Stimulated activated memory B cell treated with anti-CD40 and anti-IgM and Interleukin-4, amounts not matched to agents 10 μg/mL and 1 μg/mL and 100 μg/mL, for 72 hours (primary cell): Measurements from ENCODE around the gene PEA15.

ENCODE experiments used
- ATAC-seq: fragments of 150-1000 bp; cut with Tn5 transposase; 2 replicates; pipeline ENCODE4 v1.10.0; 2021
- H3K27ac Mint-ChIP-seq: one replicate; pipeline ENCODE4 v1.8.0; 2022; ENCODE audit warnings: mild to moderate bottlenecking, mixed read lengths
- H3K27me3 Mint-ChIP-seq: one replicate; pipeline ENCODE4 v1.8.0; 2022; ENCODE audit warnings: mixed read lengths
- H3K36me3 Mint-ChIP-seq: one replicate; pipeline ENCODE4 v1.8.0; 2022; ENCODE audit warnings: mixed read lengths
- H3K4me1 Mint-ChIP-seq: one replicate; pipeline ENCODE4 v1.8.0; 2022; ENCODE audit warnings: mixed read lengths
- H3K4me3 Mint-ChIP-seq: one replicate; pipeline ENCODE4 v1.8.0; 2022; ENCODE audit warnings: mild to moderate bottlenecking, moderate library complexity, mixed read lengths
- H3K9me3 Mint-ChIP-seq: one replicate; pipeline ENCODE4 v1.8.0; 2022; ENCODE audit warnings: mixed read lengths

Gene PEA15

GRCh38 chr1:160236806-160237205, 31.6 kb downstream of the PEA15 start:
- Mint-ChIP-seq H3K36me3 (peaks cover 50% of the 10 kb centered on the region), H3K9me3 (no peaks in the 10 kb centered on the region), H3K27ac (peak overlapping the region; percentile 49), H3K4me3 (no peak overlapping the region), H3K4me1 (peaks cover 31% of the 10 kb centered on the region), H3K27me3 (no peaks in the 10 kb centered on the region)
- peak; percentile 81 for ATAC-seq

- Mint-ChIP-seq H3K4me1 (peaks cover 31% of the 10 kb centered on the region), H3K27ac (peak overlapping the region; percentile 49), H3K27me3 (no peaks in the 10 kb centered on the region), H3K4me3 (no peak overlapping the region), H3K9me3 (no peaks in the 10 kb centered on the region), H3K36me3 (peaks cover 51% of the 10 kb centered on the region)
- ATAC-seq: no peak
These were observed 32.4 kb downstream of the PEA15 start for GRCh38 chr1:160237558-160237957.

GRCh38 chr1:160238408-160238807, 33.2 kb downstream of the PEA15 start:
- Mint-ChIP-seq H3K27ac (peak overlapping the region; percentile 44), H3K4me3 (no peak overlapping the region), H3K36me3 (peaks cover 52% of the 10 kb centered on the region), H3K9me3 (no peaks in the 10 kb centered on the region), H3K27me3 (no peaks in the 10 kb centered on the region), H3K4me1 (peaks cover 31% of the 10 kb centered on the region)
- no peak for ATAC-seq

DNA sequence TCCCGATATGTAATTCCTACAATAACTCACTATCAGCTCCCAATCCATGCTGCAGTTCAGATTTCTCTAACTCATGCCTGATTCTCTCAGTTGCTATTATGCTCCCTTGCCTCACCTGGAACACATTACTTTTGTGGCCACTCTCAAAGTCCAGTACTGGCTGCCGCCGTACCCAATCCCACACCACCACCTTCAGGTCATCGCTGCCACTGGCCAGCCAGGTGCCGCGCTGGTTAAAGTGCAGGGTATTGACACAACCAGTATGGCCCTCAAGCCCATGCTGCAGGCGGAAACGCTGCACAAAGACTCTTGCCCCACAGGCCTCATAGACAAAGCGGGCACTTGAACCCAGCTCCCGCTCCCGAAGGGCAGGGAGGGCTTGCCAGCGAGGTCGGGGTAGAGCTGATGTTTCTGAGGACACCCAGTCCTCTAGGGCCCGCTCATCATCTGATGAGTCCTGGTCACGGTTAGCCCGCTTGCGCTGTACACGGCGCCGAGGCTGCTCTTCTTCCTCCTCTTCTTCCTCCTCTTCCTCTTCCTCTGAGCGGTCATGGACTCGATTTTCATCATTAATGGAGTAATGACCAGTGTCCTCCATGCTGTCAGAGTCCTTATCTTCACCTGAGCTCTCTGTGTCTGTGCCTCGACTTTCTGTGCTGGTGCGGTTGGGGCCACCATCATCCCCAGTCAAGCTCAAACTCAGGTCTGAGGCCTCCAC, 34.6 kb downstream of the PEA15 start:
- H3K4me3 Mint-ChIP-seq: no peak overlapping the region
- H3K36me3 Mint-ChIP-seq: peaks cover 50% of the 10 kb centered on the region
- H3K27me3 Mint-ChIP-seq: no peaks in the 10 kb centered on the region
- ATAC-seq: no peak
- no peaks in the 10 kb centered on the region for H3K9me3 Mint-ChIP-seq
- peaks cover 32% of the 10 kb centered on the region for H3K4me1 Mint-ChIP-seq
- H3K27ac Mint-ChIP-seq: no peak overlapping the region

- Mint-ChIP-seq H3K27me3 (no peaks in the 10 kb centered on the region), H3K27ac (peak overlapping the region; percentile 10), H3K9me3 (no peaks in the 10 kb centered on the region), H3K4me3 (no peak overlapping the region), H3K4me1 (peaks cover 21% of the 10 kb centered on the region), H3K36me3 (peaks cover 35% of the 10 kb centered on the region)
- ATAC-seq: no peak
These were observed 38.6 kb downstream of the PEA15 start for GRCh38 chr1:160243767-160244166.

DNA sequence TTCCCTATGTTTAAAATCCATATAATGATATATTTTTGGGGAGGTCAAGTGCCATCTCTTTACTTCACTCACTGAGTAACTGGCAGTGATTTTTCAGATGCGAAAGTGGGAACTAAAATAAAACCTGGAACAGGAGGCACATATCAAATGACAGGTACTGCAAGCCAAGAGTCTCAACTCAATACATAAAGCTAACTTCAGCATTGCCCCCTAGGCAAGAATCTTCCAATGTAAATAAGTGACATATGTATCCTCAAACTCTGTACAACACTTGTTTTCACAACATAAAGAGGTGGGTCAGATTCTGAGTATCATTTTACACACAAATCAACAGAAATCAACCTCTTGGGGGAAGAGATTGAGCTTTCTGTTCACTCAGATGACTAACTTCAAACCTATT, 39.0 kb downstream of the PEA15 start:
- Mint-ChIP-seq H3K36me3 (peaks cover 31% of the 10 kb centered on the region), H3K27me3 (no peaks in the 10 kb centered on the region), H3K27ac (no peak overlapping the region), H3K4me3 (no peak overlapping the region), H3K9me3 (no peaks in the 10 kb centered on the region), H3K4me1 (peaks cover 19% of the 10 kb centered on the region)
- no peak for ATAC-seq

GRCh38 chr1:160245434-160245833, 40.2 kb downstream of the PEA15 start:
- H3K9me3 Mint-ChIP-seq: no peaks in the 10 kb centered on the region
- ATAC-seq: no peak
- H3K27me3 Mint-ChIP-seq: no peaks in the 10 kb centered on the region
- peak overlapping the region; percentile 22 for H3K27ac Mint-ChIP-seq
- H3K4me3 Mint-ChIP-seq: no peak overlapping the region
- peaks cover 19% of the 10 kb centered on the region for H3K4me1 Mint-ChIP-seq
- H3K36me3 Mint-ChIP-seq: peaks cover 19% of the 10 kb centered on the region

GRCh38 chr1:160247053-160247452, 41.9 kb downstream of the PEA15 start:
- no peaks in the 10 kb centered on the region for H3K27me3 Mint-ChIP-seq
- peaks cover 10% of the 10 kb centered on the region for H3K36me3 Mint-ChIP-seq
- ATAC-seq: no peak
- no peak overlapping the region for H3K4me3 Mint-ChIP-seq
- no peaks in the 10 kb centered on the region for H3K9me3 Mint-ChIP-seq
- H3K27ac Mint-ChIP-seq: no peak overlapping the region
- H3K4me1 Mint-ChIP-seq: peaks cover 31% of the 10 kb centered on the region

DNA sequence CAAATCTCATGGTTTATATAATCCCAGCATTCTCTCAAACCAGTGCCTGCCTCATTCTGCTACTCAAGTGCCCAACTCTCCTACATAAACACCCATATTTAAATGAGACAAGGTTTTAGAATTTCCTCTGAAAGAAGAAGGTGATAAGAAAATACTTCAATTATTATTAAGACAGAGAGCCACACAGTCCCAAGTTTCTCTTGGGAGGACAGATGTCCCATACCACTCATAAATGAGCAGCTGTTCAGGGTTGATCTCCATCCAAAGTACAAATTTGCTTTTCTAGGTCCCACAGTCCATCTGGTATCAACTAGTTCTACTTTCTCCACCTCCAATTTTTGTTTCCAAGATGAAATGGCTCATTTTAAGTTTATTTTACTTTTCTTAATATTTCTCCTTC, 45.8 kb downstream of the PEA15 start:
- peak overlapping the region; percentile 59 for H3K27ac Mint-ChIP-seq
- H3K27me3 Mint-ChIP-seq: no peaks in the 10 kb centered on the region
- H3K4me3 Mint-ChIP-seq: no peak overlapping the region
- peaks cover 21% of the 10 kb centered on the region for H3K4me1 Mint-ChIP-seq
- H3K36me3 Mint-ChIP-seq: peaks cover 10% of the 10 kb centered on the region
- no peak for ATAC-seq
- no peaks in the 10 kb centered on the region for H3K9me3 Mint-ChIP-seq

- no peak overlapping the region for H3K4me3 Mint-ChIP-seq
- ATAC-seq: peak; percentile 84
- no peaks in the 10 kb centered on the region for H3K27me3 Mint-ChIP-seq
- H3K36me3 Mint-ChIP-seq: peaks cover 10% of the 10 kb centered on the region
- H3K9me3 Mint-ChIP-seq: no peaks in the 10 kb centered on the region
- H3K4me1 Mint-ChIP-seq: peaks cover 21% of the 10 kb centered on the region
- peak overlapping the region; percentile 59 for H3K27ac Mint-ChIP-seq
These were observed 46.7 kb downstream of the PEA15 start for GRCh38 chr1:160251687-160252526.

- ATAC-seq: no peak
- Mint-ChIP-seq H3K27ac (no peak overlapping the region), H3K36me3 (peaks cover 20% of the 10 kb centered on the region), H3K27me3 (no peaks in the 10 kb centered on the region), H3K4me1 (peaks cover 52% of the 10 kb centered on the region), H3K4me3 (no peak overlapping the region), H3K9me3 (no peaks in the 10 kb centered on the region)
These were observed 50.7 kb downstream of the PEA15 start for GRCh38 chr1:160255781-160256300.

- ATAC-seq: no peak
- H3K9me3 Mint-ChIP-seq: no peaks in the 10 kb centered on the region
- H3K27me3 Mint-ChIP-seq: no peaks in the 10 kb centered on the region
- H3K4me3 Mint-ChIP-seq: no peak overlapping the region
- peaks cover 52% of the 10 kb centered on the region for H3K4me1 Mint-ChIP-seq
- peaks cover 22% of the 10 kb centered on the region for H3K36me3 Mint-ChIP-seq
- H3K27ac Mint-ChIP-seq: no peak overlapping the region
These were observed 51.3 kb downstream of the PEA15 start for GRCh38 chr1:160256396-160257046.

GRCh38 chr1:160257411-160258015, 52.3 kb downstream of the PEA15 start:
- H3K27ac Mint-ChIP-seq: no peak overlapping the region
- H3K9me3 Mint-ChIP-seq: no peaks in the 10 kb centered on the region
- no peak overlapping the region for H3K4me3 Mint-ChIP-seq
- H3K36me3 Mint-ChIP-seq: peaks cover 18% of the 10 kb centered on the region
- no peak for ATAC-seq
- H3K27me3 Mint-ChIP-seq: no peaks in the 10 kb centered on the region
- peaks cover 45% of the 10 kb centered on the region for H3K4me1 Mint-ChIP-seq

DNA sequence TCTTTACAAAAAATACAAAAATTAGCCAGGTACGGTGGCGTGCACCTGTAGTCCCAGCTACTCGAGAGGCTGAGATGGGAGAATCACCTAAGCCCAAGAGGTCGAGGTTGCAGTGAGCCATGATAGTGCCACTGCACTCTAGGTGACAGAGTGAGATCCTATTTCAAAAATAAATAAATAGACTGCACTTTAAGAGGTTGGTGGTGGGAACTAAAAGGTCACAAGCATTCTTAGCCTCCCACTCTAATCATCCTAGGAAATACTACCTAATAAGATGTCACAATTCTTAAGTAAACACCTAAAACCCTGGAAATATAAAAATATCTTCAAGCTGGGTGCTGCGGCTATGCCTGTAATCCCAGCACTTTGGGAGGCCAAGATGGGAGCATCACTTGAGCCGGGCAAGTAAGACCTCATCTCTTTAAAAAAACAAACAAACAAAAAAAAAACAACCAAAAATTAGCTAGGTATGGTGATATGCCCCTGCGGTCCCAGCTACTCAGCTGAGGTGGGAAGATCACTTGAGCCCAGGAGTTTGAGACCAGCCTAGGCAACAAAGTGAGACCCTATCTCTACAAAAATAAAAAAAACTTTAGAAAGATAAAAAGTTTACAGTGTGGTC, 53.1 kb downstream of the PEA15 start:
- H3K27me3 Mint-ChIP-seq: no peaks in the 10 kb centered on the region
- H3K36me3 Mint-ChIP-seq: peaks cover 11% of the 10 kb centered on the region
- no peak for ATAC-seq
- H3K9me3 Mint-ChIP-seq: no peaks in the 10 kb centered on the region
- no peak overlapping the region for H3K27ac Mint-ChIP-seq
- no peak overlapping the region for H3K4me3 Mint-ChIP-seq
- H3K4me1 Mint-ChIP-seq: peaks cover 43% of the 10 kb centered on the region
